ENCODE measurements around the gene UTP18. TPM values are rescaled to one million over a fixed set of nuclear protein-coding genes. Genes with fewer than 3 reads are reported as not detected.

UTP18 gene
- total and polyA plus RNA-seq, 2 of the 13 experiments (the other 11 are each of a cell fraction or from before 2014, with no cell fraction given): 35.2 to 104 TPM

- TF ChIP-seq CEBPB (IDR thresholded peaks at IDR 0.05; ENCODE audit: borderline replicate concordance, low read depth, low read length) (no peak), ZFP37 (CRISPR knock-in tag; IDR thresholded peaks at IDR 0.05; ENCODE audit: borderline replicate concordance) (0 out of 2 replicates have a peak, but pooled peaks have one; percentile 38), GPN1 (CRISPR knock-in tag; IDR thresholded peaks at IDR 0.05; ENCODE audit: borderline replicate concordance) (no peak), MAZ (IDR thresholded peaks at IDR 0.05; ENCODE audit: borderline replicate concordance, low read depth, low read length) (no peak), MAZ (CRISPR knock-in tag; IDR thresholded peaks at IDR 0.05; ENCODE audit: low read depth) (no peak), ETS1 (CRISPR knock-in tag; IDR thresholded peaks at IDR 0.05) (no peak), ZNF124 (CRISPR knock-in tag; IDR thresholded peaks at IDR 0.05) (no peak), GABPA (IDR thresholded peaks at IDR 0.05; ENCODE audit: low read depth, low read length) (no peak), GABPA (CRISPR knock-in tag; IDR thresholded peaks at IDR 0.05; ENCODE audit: low read depth) (no peak), KAT2B (IDR thresholded peaks at IDR 0.05; ENCODE audit: borderline replicate concordance, low read depth, low read length) (no peak), ZNF121 (CRISPR knock-in tag; IDR thresholded peaks at IDR 0.05) (no peak), ZBTB21 (CRISPR knock-in tag; IDR thresholded peaks at IDR 0.05) (no peak), SALL1 (CRISPR knock-in tag; IDR thresholded peaks at IDR 0.05) (0 out of 2 replicates have a peak, but pooled peaks have one; percentile 3), PITX1 (CRISPR knock-in tag; IDR thresholded peaks at IDR 0.05) (no peak), ZNF75D (CRISPR knock-in tag; IDR thresholded peaks at IDR 0.05; ENCODE audit: borderline replicate concordance) (0 out of 2 replicates have a peak, but pooled peaks have one; percentile 7), ZNF7 (CRISPR knock-in tag; IDR thresholded peaks at IDR 0.05) (no peak), ZNF703 (CRISPR knock-in tag; IDR thresholded peaks at IDR 0.05; ENCODE audit: borderline replicate concordance) (0 out of 2 replicates have a peak, but pooled peaks have one; percentile 13), SMAD9 (CRISPR knock-in tag; IDR thresholded peaks at IDR 0.05) (0 out of 2 replicates have a peak, but pooled peaks have one; percentile 61), ATF7 (IDR thresholded peaks at IDR 0.05) (no peak), ATF7 (CRISPR knock-in tag; IDR thresholded peaks at IDR 0.05) (no peak), DPF2 (CRISPR knock-in tag; IDR thresholded peaks at IDR 0.05; ENCODE audit: borderline replicate concordance, low read depth) (no peak), SNAPC2 (CRISPR knock-in tag; IDR thresholded peaks at IDR 0.05) (no peak), GFI1 (CRISPR knock-in tag; IDR thresholded peaks at IDR 0.05; ENCODE audit: borderline replicate concordance) (peak; percentile 6; the same call in 1 of the 2 replicates), RARG (CRISPR knock-in tag; IDR thresholded peaks at IDR 0.05; ENCODE audit: low read depth) (no peak)
- TF ChIP-seq, protein P1, sequence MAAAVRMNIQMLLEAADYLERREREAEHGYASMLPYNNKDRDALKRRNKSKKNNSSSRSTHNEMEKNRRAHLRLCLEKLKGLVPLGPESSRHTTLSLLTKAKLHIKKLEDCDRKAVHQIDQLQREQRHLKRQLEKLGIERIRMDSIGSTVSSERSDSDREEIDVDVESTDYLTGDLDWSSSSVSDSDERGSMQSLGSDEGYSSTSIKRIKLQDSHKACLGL (CRISPR knock-in tag; IDR thresholded peaks at IDR 0.05): no peak
- TF ChIP-seq, protein P2, sequence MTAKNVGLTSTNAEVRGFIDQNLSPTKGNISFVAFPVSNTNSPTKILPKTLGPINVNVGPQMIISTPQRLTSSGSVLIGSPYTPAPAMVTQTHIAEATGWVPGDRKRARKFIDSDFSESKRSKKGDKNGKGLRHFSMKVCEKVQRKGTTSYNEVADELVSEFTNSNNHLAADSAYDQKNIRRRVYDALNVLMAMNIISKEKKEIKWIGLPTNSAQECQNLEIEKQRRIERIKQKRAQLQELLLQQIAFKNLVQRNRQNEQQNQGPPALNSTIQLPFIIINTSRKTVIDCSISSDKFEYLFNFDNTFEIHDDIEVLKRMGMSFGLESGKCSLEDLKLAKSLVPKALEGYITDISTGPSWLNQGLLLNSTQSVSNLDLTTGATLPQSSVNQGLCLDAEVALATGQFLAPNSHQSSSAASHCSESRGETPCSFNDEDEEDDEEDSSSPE (CRISPR knock-in tag; IDR thresholded peaks at IDR 0.05): no peak
- TF ChIP-seq, protein P3, sequence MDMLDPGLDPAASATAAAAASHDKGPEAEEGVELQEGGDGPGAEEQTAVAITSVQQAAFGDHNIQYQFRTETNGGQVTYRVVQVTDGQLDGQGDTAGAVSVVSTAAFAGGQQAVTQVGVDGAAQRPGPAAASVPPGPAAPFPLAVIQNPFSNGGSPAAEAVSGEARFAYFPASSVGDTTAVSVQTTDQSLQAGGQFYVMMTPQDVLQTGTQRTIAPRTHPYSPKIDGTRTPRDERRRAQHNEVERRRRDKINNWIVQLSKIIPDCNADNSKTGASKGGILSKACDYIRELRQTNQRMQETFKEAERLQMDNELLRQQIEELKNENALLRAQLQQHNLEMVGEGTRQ (IDR thresholded peaks at IDR 0.05; ENCODE audit: low read depth, low read length): no peak
- TF ChIP-seq, protein P3 (CRISPR knock-in tag; IDR thresholded peaks at IDR 0.05; ENCODE audit: borderline replicate concordance): no peak; the same call in 1 of the 2 replicates
Observed at GRCh38 chr17:51259564-51260236, 646 bp upstream of the UTP18 start, which contains the start of gene MBTD1 (continued).

All from HepG2 (cell line).